HG03175 (cell line): ENCODE data around the gene MYH7B.

Experiments
- ATAC-seq: cut with Tn5 transposase; IDR thresholded peaks from one replicate; pipeline ENCODE4 v1.9.1; 2021; ENCODE audit warnings: mild to moderate bottlenecking, moderate library complexity; ENCODE audit not compliant: unreplicated experiment

MYH7B gene

GRCh38 chr20:34990231-34990630 lies 34.6 kb downstream of the MYH7B start:
- no peak for ATAC-seq

GRCh38 chr20:34990661-34991214 lies 35.1 kb downstream of the MYH7B start:
- no peak for ATAC-seq

GRCh38 chr20:34992751-34993417 lies 37.2 kb downstream of the MYH7B start:
- ATAC-seq: no peak

GRCh38 chr20:34993941-34994508 lies 38.4 kb downstream of the MYH7B start:
- ATAC-seq: no peak

GRCh38 chr20:34994509-34995131 lies 39.0 kb downstream of the MYH7B start:
- ATAC-seq: no peak

- ATAC-seq: no peak
These were observed 39.5 kb downstream of the MYH7B start for GRCh38 chr20:34995192-34995591.

GRCh38 chr20:34995696-34996095 lies 40.0 kb downstream of the MYH7B start:
- ATAC-seq: no peak

- ATAC-seq: no peak
These were observed 40.8 kb downstream of the MYH7B start for GRCh38 chr20:34996243-34997028.

- no peak for ATAC-seq
These were observed 41.5 kb downstream of the MYH7B start for GRCh38 chr20:34997131-34997561.

- no peak for ATAC-seq
These were observed 42.1 kb downstream of the MYH7B start for GRCh38 chr20:34997774-34998173.

GRCh38 chr20:34998331-34998950 lies 42.8 kb downstream of the MYH7B start:
- no peak for ATAC-seq

GRCh38 chr20:34999021-34999451 lies 43.4 kb downstream of the MYH7B start:
- ATAC-seq: no peak

GRCh38 chr20:34999782-35000181 lies 44.1 kb downstream of the MYH7B start:
- no peak for ATAC-seq

GRCh38 chr20:35000311-35000921 lies 44.7 kb downstream of the MYH7B start:
- ATAC-seq: no peak

GRCh38 chr20:35000922-35001595 lies 45.4 kb downstream of the MYH7B start:
- ATAC-seq: no peak

GRCh38 chr20:35001596-35002362 lies 46.1 kb downstream of the MYH7B start:
- ATAC-seq: no peak

GRCh38 chr20:35002426-35003210 lies 47.0 kb downstream of the MYH7B start:
- ATAC-seq: no peak
